Neural cell (in vitro differentiated cells): ENCODE data around the gene HABP4. TPM values are rescaled to one million over a fixed set of nuclear protein-coding genes. Genes with fewer than 3 reads are reported as not detected.

ENCODE experiments used
- H2AFZ ChIP-seq: fragments of 200-600, 300-800 bp; sonication (generic), shearing (Covaris generic); 2 replicates; pipeline ENCODE4 v1.6.0; 2014; ENCODE audit warnings: low read depth, mild to moderate bottlenecking, antibody characterized with exemption, low read length, moderate library complexity
- H3F3A ChIP-seq: fragments of 200-600 bp; shearing (Covaris generic); 2 replicates; pipeline ENCODE4 v1.6.1; 2016; ENCODE audit warnings: mild to moderate bottlenecking, moderate library complexity, mixed read lengths, antibody characterized with exemption, low read length; ENCODE audit not compliant: insufficient read depth, poor library complexity, severe bottlenecking
- H3K27ac ChIP-seq: fragments of 200-600, 300-800 bp; sonication (generic), shearing (Covaris generic); 2 replicates; pipeline ENCODE4 v1.5.1; 2014; ENCODE audit warnings: mild to moderate bottlenecking, low read length, moderate library complexity
- H3K27me3 ChIP-seq: fragments of 300-800, 200-600 bp; sonication (generic), shearing (Covaris generic); 2 replicates; pipeline ENCODE4 v1.6.0; 2014; ENCODE audit warnings: mild to moderate bottlenecking, low read depth, low read length, moderate library complexity; ENCODE audit not compliant: insufficient read depth
- H3K36me3 ChIP-seq: fragments of 300-800, 200-600 bp; sonication (generic), shearing (Covaris generic); 2 replicates; pipeline ENCODE4 v1.5.1; 2014; ENCODE audit warnings: mild to moderate bottlenecking, antibody characterized with exemption, low read length, moderate library complexity; ENCODE audit not compliant: insufficient read depth
- H3K4me2 ChIP-seq: fragments of 300-800, 200-600 bp; sonication (generic), shearing (Covaris generic); 2 replicates; pipeline ENCODE4 v1.6.0; 2014; ENCODE audit warnings: mild to moderate bottlenecking, low read length
- H3K4me3 ChIP-seq: fragments of 300-800, 200-600 bp; sonication (generic), shearing (Covaris generic); 2 replicates; pipeline ENCODE4 v1.5.1; 2014; ENCODE audit warnings: mild to moderate bottlenecking, low read length, moderate library complexity
- H3K79me2 ChIP-seq: fragments of 200-600 bp; shearing (Covaris generic); replicated peaks from 2 replicates; pipeline ENCODE4 v1.6.0; 2014; ENCODE audit warnings: mild to moderate bottlenecking, low read length, moderate library complexity; ENCODE audit not compliant: insufficient read depth
- H3K9ac ChIP-seq: fragments of 300-800, 200-600 bp; sonication (generic), shearing (Covaris generic); 2 replicates; pipeline ENCODE4 v1.6.1; 2016; ENCODE audit warnings: mild to moderate bottlenecking, low read length, mixed read lengths
- H3K9me2 ChIP-seq: fragments of 200-600 bp; shearing (Covaris generic); 2 replicates; pipeline ENCODE4 v1.6.1; 2016; ENCODE audit warnings: mild to moderate bottlenecking, low read length, mixed read lengths; ENCODE audit not compliant: insufficient read depth
- H3K9me3 ChIP-seq: fragments of 200-600, 300-800 bp; sonication (generic), shearing (Covaris generic); 2 replicates; pipeline ENCODE4 v1.6.1; 2016; ENCODE audit warnings: mild to moderate bottlenecking, mixed run types, low read length, moderate library complexity, mixed read lengths
- H4K20me1 ChIP-seq: fragments of 200-600 bp; shearing (Covaris generic); 2 replicates; pipeline ENCODE4 v1.6.1; 2016; ENCODE audit warnings: mild to moderate bottlenecking, mixed run types; ENCODE audit not compliant: insufficient read depth
- CTCF ChIP-seq: fragments of 450-650 bp; IDR thresholded peaks from 2 replicates; pipeline ENCODE4 v1.5.1; 2014; ENCODE audit warnings: antibody characterized with exemption, mild to moderate bottlenecking, moderate library complexity; ENCODE audit not compliant: poor library complexity, severe bottlenecking
- EP300 ChIP-seq: fragments of 450-650 bp; conservative IDR thresholded peaks from 2 replicates; pipeline ENCODE4 v1.6.1; 2014; ENCODE audit warnings: antibody characterized with exemption, mild to moderate bottlenecking, moderate library complexity; ENCODE audit not compliant: poor library complexity, severe bottlenecking
- EZH2 ChIP-seq: fragments of 200-600, 300-800 bp; shearing (Covaris generic), sonication (generic); IDR thresholded peaks from 2 replicates; pipeline ENCODE4 v1.6.1; 2014; ENCODE audit warnings: antibody characterized with exemption, low read length, borderline replicate concordance, mild to moderate bottlenecking; ENCODE audit not compliant: insufficient read depth, poor library complexity, severe bottlenecking
- MXI1 ChIP-seq: fragments of 450-650 bp; conservative IDR thresholded peaks from 2 replicates; pipeline ENCODE4 v1.6.1; 2014; ENCODE audit warnings: antibody characterized with exemption, mild to moderate bottlenecking; ENCODE audit not compliant: poor library complexity, severe bottlenecking
- POLR2AphosphoS5 ChIP-seq: IDR thresholded peaks from 2 replicates; pipeline ENCODE4 v1.6.1; 2012
- RAD21 ChIP-seq: fragments of 450-650 bp; conservative IDR thresholded peaks from 2 replicates; pipeline ENCODE4 v1.6.1; 2014; ENCODE audit warnings: antibody characterized with exemption, mild to moderate bottlenecking, moderate library complexity
- REST ChIP-seq: IDR thresholded peaks from 2 replicates; pipeline ENCODE4 v1.6.1; 2012; ENCODE audit warnings: borderline replicate concordance
- SMC3 ChIP-seq: fragments of 450-650 bp; conservative IDR thresholded peaks from 2 replicates; pipeline ENCODE4 v1.6.1; 2014; ENCODE audit warnings: antibody characterized with exemption, mild to moderate bottlenecking, moderate library complexity; ENCODE audit not compliant: poor library complexity
- TAF1 ChIP-seq: IDR thresholded peaks from 2 replicates; pipeline ENCODE4 v1.6.1; 2012; ENCODE audit warnings: low read depth
- polyA plus RNA-seq: library from polyadenylated mRNA; depleted of rRNA; stranded (reverse); fragments of >200 nt; gene quantifications from 2 replicates; pipeline ENCODE4 v1.2.3, GENCODE V29; 2014

HABP4 gene
- polyA plus RNA-seq, 1 donor from 2014 or later: 14.7 TPM

- Histone ChIP-seq H3K4me2 (no peak overlapping the region), H3K9me3 (no peaks in the 10 kb centered on the region), H3K9ac (no peak overlapping the region), H3K27me3 (no peaks in the 10 kb centered on the region), H3K9me2 (no peaks in the 10 kb centered on the region), H4K20me1 (no peaks in the 10 kb centered on the region), H3K36me3 (no peaks in the 10 kb centered on the region), H3K79me2 (no peaks in the 10 kb centered on the region), H3K27ac (no peak overlapping the region), H3F3A (no peaks in the 10 kb centered on the region), H2AFZ (no peak overlapping the region), H3K4me3 (no peak overlapping the region)
- no peak for TF ChIP-seq POLR2AphosphoS5
- TF ChIP-seq SMC3: no peak
- TF ChIP-seq RAD21: no peak
- TF ChIP-seq CTCF: no peak
- no peak for TF ChIP-seq TAF1
- no peak for TF ChIP-seq MXI1
- no peak for TF ChIP-seq REST
- no peak for TF ChIP-seq EP300
- no peak for TF ChIP-seq EZH2
Measured at GRCh38 chr9:96460882-96461281, 10.9 kb downstream of the HABP4 start.

GRCh38 chr9:96461336-96461735 lies 11.4 kb downstream of the HABP4 start:
- Histone ChIP-seq H3K9me3 (no peaks in the 10 kb centered on the region), H3K4me3 (no peak overlapping the region), H3K36me3 (no peaks in the 10 kb centered on the region), H4K20me1 (no peaks in the 10 kb centered on the region), H3K79me2 (no peaks in the 10 kb centered on the region), H3K27ac (no peak overlapping the region), H3K9me2 (no peaks in the 10 kb centered on the region), H2AFZ (no peak overlapping the region), H3K4me2 (no peak overlapping the region), H3K27me3 (no peaks in the 10 kb centered on the region), H3K9ac (no peak overlapping the region), H3F3A (no peaks in the 10 kb centered on the region)
- TF ChIP-seq RAD21 (no peak), REST (no peak), MXI1 (no peak), POLR2AphosphoS5 (no peak), SMC3 (no peak), EP300 (no peak), EZH2 (no peak), TAF1 (no peak), CTCF (no peak)
